Osteoblast (primary cell): ENCODE data around the gene ZFHX3. TPM values are rescaled to one million over a fixed set of nuclear protein-coding genes. Genes with fewer than 3 reads are reported as not detected.

ENCODE experiments used
- DNase-seq: peaks from one replicate; pipeline ENCODE4 v3.0.0; 2011; ENCODE audit warnings: low spot score, mixed read lengths; ENCODE audit not compliant: insufficient read length; ENCODE audit errors: missing footprints
- H2AFZ ChIP-seq: 2 replicates; pipeline ENCODE4 v1.6.0; 2011; ENCODE audit warnings: mild to moderate bottlenecking, low read length
- H3K27ac ChIP-seq: 2 replicates; pipeline ENCODE4 v1.5.1; 2011; ENCODE audit warnings: mild to moderate bottlenecking, low read depth, low read length, moderate library complexity
- H3K27me3 ChIP-seq: 2 replicates; pipeline ENCODE4 v1.6.0; 2012; ENCODE audit warnings: mild to moderate bottlenecking, control low read depth, inconsistent platforms, low read length, moderate library complexity; ENCODE audit not compliant: insufficient read depth
- H3K36me3 ChIP-seq: 2 replicates; pipeline ENCODE4 v1.5.1; 2011; ENCODE audit warnings: mild to moderate bottlenecking, low read length, control low read depth, moderate library complexity; ENCODE audit not compliant: insufficient read depth
- H3K4me1 ChIP-seq: 2 replicates; pipeline ENCODE4 v1.5.1; 2011; ENCODE audit warnings: mild to moderate bottlenecking, low read length, control low read depth, moderate library complexity; ENCODE audit not compliant: insufficient read depth
- H3K4me2 ChIP-seq: 2 replicates; pipeline ENCODE4 v1.6.0; 2011; ENCODE audit warnings: mild to moderate bottlenecking, low read length; ENCODE audit not compliant: insufficient read depth
- H3K4me3 ChIP-seq: fragments of 200-600 bp; sonication (generic); 3 replicates; pipeline ENCODE4 v1.5.1; 2012; ENCODE audit warnings: mild to moderate bottlenecking, low read length, inconsistent platforms; ENCODE audit not compliant: insufficient read depth
- H3K79me2 ChIP-seq: 2 replicates; pipeline ENCODE4 v1.6.0; 2012; ENCODE audit warnings: mild to moderate bottlenecking, low read length, control low read depth, inconsistent platforms; ENCODE audit not compliant: insufficient read depth
- H3K9me3 ChIP-seq: 2 replicates; pipeline ENCODE4 v1.5.1; 2011; ENCODE audit warnings: low read depth, low read length, control low read depth
- H4K20me1 ChIP-seq: 2 replicates; pipeline ENCODE4 v1.6.0; 2012; ENCODE audit warnings: mild to moderate bottlenecking, low read length, control low read depth; ENCODE audit not compliant: insufficient read depth
- total RNA-seq: library from RNA; depleted of rRNA; stranded (reverse); fragments of >200 nt; gene quantifications from 2 replicates; pipeline ENCODE4 v1.2.3, GENCODE V29; 2012
- TF ChIP-seq, protein P1 (sequence below): IDR thresholded peaks from 2 replicates; pipeline ENCODE4 v1.5.1; 2011; ENCODE audit warnings: mild to moderate bottlenecking, low read depth, low read length, moderate library complexity; ENCODE audit errors: extremely low read depth

ZFHX3 gene
- total RNA-seq, 1 donor, result 14.5 TPM

DNA sequence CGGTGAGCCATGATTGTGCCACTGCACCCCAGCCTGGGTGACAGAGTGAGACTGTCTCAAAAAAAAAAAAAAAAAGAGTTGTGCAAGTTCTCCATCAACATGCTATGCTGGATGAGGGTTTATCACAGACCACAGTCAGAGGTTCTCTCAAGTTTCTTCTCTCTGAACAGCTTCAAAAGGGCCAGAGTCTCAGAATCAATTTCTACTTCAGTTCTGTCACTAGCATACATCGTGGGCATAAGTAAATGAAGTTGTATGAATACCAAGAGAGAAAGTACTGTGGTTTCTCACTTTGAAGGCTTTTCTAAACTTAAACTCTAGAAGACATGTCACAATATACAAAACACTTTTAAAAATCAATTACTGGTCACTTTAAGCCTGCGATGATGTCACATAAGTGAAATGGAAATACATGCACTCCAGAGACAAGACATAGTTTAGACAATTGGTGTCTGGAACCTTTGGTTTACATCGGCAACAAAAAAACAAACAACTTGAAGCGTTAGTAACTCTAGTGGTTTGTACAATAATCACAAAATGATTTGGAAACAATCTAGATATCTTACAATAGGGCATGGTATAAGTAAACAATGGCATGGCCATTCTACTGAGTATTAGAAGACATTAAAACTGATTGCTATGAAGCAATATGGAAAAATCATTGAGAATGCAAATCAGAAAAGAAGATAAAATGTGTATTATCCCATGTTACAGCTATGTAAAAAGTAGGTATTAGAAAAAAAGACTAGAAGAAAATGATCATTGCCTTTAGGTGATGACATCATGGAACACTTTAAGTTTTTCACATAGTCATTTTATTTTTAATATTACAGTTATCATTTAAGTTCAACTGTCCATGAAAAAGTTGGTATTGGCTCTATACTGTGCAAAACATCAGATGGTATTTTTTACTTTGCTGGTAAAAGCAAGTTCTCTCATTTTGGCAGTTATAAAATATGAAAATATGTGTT, 232.3 kb downstream of the ZFHX3 start:
- Histone ChIP-seq H3K9me3 (no peaks in the 10 kb centered on the region), H3K4me1 (peaks cover 12% of the 10 kb centered on the region), H3K79me2 (peaks cover 2% of the 10 kb centered on the region), H4K20me1 (peaks cover 4% of the 10 kb centered on the region), H3K27ac (no peak overlapping the region), H3K4me3 (no peak overlapping the region), H3K36me3 (peaks cover 9% of the 10 kb centered on the region), H2AFZ (no peak overlapping the region), H3K4me2 (no peak overlapping the region), H3K27me3 (no peaks in the 10 kb centered on the region)
- TF ChIP-seq, protein P1, sequence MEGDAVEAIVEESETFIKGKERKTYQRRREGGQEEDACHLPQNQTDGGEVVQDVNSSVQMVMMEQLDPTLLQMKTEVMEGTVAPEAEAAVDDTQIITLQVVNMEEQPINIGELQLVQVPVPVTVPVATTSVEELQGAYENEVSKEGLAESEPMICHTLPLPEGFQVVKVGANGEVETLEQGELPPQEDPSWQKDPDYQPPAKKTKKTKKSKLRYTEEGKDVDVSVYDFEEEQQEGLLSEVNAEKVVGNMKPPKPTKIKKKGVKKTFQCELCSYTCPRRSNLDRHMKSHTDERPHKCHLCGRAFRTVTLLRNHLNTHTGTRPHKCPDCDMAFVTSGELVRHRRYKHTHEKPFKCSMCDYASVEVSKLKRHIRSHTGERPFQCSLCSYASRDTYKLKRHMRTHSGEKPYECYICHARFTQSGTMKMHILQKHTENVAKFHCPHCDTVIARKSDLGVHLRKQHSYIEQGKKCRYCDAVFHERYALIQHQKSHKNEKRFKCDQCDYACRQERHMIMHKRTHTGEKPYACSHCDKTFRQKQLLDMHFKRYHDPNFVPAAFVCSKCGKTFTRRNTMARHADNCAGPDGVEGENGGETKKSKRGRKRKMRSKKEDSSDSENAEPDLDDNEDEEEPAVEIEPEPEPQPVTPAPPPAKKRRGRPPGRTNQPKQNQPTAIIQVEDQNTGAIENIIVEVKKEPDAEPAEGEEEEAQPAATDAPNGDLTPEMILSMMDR, result no peak
- DNase-seq, result no peak

DNA sequence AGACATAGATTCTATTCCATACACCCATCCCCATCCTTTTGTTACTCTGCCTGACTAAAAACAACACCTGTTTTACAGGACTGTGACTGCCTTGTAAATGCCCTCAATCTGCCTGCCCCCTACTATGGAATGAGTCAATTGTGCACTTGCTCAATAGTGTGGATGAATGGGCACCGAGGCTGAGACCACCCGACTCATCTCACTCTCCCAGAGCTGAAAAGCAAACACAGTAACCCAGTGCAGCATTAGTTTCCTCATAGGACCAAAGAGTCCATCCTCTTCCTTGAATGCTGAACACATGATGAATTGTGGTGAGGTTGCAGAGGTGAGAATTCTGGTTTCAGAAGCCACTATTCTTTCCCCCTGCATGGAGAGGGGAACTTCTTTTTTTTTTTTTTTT, 233.7 kb downstream of the ZFHX3 start:
- H3K4me2 ChIP-seq, result no peak overlapping the region
- no peak overlapping the region for H3K4me3 ChIP-seq
- no peaks in the 10 kb centered on the region for H4K20me1 ChIP-seq
- H2AFZ ChIP-seq, result no peak overlapping the region
- no peaks in the 10 kb centered on the region for H3K27me3 ChIP-seq
- no peak overlapping the region for H3K27ac ChIP-seq
- H3K4me1 ChIP-seq, result peaks cover 2% of the 10 kb centered on the region
- TF ChIP-seq, protein P1, result no peak
- H3K36me3 ChIP-seq, result peaks cover 9% of the 10 kb centered on the region
- peaks cover 2% of the 10 kb centered on the region for H3K79me2 ChIP-seq
- no peaks in the 10 kb centered on the region for H3K9me3 ChIP-seq
- no peak for DNase-seq

DNA sequence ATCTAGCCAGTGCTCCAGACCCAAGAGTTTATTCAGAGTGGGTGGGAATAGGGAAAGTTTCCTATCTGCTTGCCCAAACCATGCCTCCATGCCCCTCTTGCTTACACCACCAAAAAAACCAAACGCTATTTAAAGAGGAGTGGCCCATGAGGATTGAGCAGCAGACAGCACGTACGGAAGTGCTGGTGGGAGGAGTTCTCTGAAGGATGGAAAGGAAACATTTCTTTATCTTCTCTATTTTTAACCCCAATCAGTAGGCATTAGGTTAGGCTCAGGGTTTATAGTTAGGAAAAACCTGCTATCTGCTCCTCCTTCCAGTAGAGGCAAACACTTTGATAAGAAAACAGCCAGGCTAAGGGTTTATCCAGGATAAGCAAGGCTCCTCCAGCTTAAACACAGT, 235.3 kb downstream of the ZFHX3 start:
- Histone ChIP-seq H3K4me3 (no peak overlapping the region), H4K20me1 (no peaks in the 10 kb centered on the region), H2AFZ (no peak overlapping the region), H3K27me3 (no peaks in the 10 kb centered on the region), H3K36me3 (peaks cover 9% of the 10 kb centered on the region), H3K27ac (no peak overlapping the region), H3K4me2 (no peak overlapping the region), H3K4me1 (no peaks in the 10 kb centered on the region), H3K9me3 (no peaks in the 10 kb centered on the region), H3K79me2 (peaks cover 2% of the 10 kb centered on the region)
- TF ChIP-seq, protein P1, result no peak
- peak; percentile 56 for DNase-seq

DNA sequence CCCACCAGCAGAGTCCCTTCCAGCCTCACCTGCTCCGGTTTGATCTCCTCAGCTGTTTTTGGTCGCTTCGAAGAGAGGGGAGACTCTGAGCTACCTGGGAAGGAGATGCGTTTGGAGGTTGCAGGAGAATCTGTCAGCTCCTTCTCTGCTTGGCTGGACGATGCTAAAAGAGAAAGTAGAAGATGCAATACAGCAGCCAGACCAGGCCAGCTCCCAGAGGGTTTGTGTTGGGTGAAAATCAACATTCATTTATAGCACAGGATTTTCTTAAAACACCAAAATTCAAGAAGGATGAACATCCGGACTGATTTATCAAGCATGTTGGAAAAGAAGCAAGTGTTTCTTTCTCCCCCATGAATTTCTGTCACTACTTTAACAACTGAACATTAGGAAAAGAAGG, 236.1 kb downstream of the ZFHX3 start:
- Histone ChIP-seq H2AFZ (no peak overlapping the region), H4K20me1 (no peaks in the 10 kb centered on the region), H3K9me3 (no peaks in the 10 kb centered on the region), H3K4me1 (no peaks in the 10 kb centered on the region), H3K27ac (no peak overlapping the region), H3K4me3 (no peak overlapping the region), H3K27me3 (no peaks in the 10 kb centered on the region), H3K4me2 (no peak overlapping the region), H3K79me2 (no peaks in the 10 kb centered on the region), H3K36me3 (peaks cover 9% of the 10 kb centered on the region)
- no peak for DNase-seq
- TF ChIP-seq, protein P1, result no peak
